Activated T-helper 1 cell treated with anti-CD3 and anti-CD28 coated beads, Interleukin-12 subunit alpha, Interleukin-12 subunit beta, Interleukin-2, Interleukin-4 antibody, amounts not matched to agents 30 ng/mL and 10 ng/mL and 1 ng/mL, durations not matched to agents 14 hours and 24 hours and 36 hours (primary cell): ENCODE measurements around the gene MINPP1. TPM values are rescaled to one million over a fixed set of nuclear protein-coding genes. Genes with fewer than 3 reads are reported as not detected.
"Not testable (repeated sequence)": the region's sequence is repeated elsewhere in the genome, so short reads cannot be mapped to it uniquely, and the experiment has no call there.

Experiments
- DNase-seq: peaks from one replicate; pipeline ENCODE4 v3.0.0; 2021; ENCODE audit warnings: low spot score
- H3K27ac Mint-ChIP-seq: one replicate; pipeline ENCODE4 v1.8.0; 2021; ENCODE audit warnings: mild to moderate bottlenecking, mixed read lengths
- H3K27me3 Mint-ChIP-seq: one replicate; pipeline ENCODE4 v1.8.0; 2022; ENCODE audit warnings: mild to moderate bottlenecking, moderate library complexity, mixed read lengths; ENCODE audit not compliant: insufficient read depth
- H3K36me3 Mint-ChIP-seq: one replicate; pipeline ENCODE4 v1.8.0; 2021; ENCODE audit warnings: low read depth, mixed read lengths
- H3K4me1 Mint-ChIP-seq: one replicate; pipeline ENCODE4 v1.8.0; 2021; ENCODE audit warnings: low read depth, mixed read lengths
- H3K4me3 Mint-ChIP-seq: one replicate; pipeline ENCODE4 v1.8.0; 2021; ENCODE audit warnings: mild to moderate bottlenecking, moderate library complexity, mixed read lengths
- H3K9me3 Mint-ChIP-seq: one replicate; pipeline ENCODE4 v1.8.0; 2021; ENCODE audit warnings: mixed read lengths
- intact Hi-C: fragments of 100-400 bp; cut with micrococcal nuclease; formaldehyde crosslinking; loops from one replicate; pipeline ENCODE4 v1.15.1; 2024
- total RNA-seq: library from RNA; stranded (reverse); gene quantifications from 2 replicates; pipeline ENCODE4 v1.2.3, GENCODE V29; 2022

The MINPP1 gene
- total RNA-seq, 1 donor from 2014 or later, result 12.3 TPM

DNA sequence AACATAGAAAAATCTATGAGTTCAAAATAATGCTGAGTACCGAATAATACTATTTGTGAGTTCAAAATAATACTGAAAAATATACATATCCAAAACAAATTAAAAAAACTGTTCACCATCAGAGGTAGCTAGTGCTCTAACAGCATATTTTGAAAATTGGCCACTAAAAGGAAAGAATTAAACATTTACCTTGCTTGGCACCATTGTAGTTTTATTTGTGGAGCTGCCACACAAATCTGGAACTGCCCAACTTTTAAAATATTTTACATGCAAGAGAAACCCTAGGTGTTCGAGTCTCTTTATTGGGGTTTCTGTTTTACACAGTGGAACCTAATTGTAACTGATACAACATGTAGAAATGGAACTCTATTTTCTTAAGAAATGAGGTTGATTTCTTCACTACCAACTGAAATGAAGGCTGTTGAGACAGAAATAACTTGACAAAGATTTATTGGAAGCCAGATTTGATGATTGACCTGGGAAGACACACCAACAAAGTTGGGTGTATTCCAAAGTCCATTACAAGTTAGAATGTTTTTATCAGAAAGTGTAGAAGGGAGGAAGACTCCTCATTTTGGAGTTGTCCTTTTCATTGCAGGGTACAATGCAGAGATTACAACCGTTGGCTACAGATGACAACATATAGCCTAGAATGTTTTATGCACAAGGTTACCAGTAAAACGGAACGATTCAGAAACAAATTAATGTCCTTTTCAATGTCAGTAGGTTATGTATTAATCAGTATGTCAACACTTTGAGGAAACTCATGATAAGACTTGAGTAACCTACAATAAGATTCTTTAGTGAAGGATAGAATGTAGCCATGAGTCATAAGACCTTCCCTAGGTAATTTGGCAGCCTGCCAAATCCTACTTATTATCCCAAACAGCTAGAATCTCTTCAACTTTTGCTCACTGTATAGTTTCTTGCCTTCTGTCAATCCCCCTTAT is 81.1 kb downstream of the MINPP1 start:
- Mint-ChIP-seq H3K9me3 (no peaks in the 10 kb centered on the region), H3K36me3 (no peaks in the 10 kb centered on the region), H3K27me3 (peaks cover 7% of the 10 kb centered on the region), H3K27ac (no peak overlapping the region), H3K4me3 (no peak overlapping the region), H3K4me1 (no peaks in the 10 kb centered on the region)
- intact Hi-C loops, result no loop called here
- no peak for DNase-seq

DNA sequence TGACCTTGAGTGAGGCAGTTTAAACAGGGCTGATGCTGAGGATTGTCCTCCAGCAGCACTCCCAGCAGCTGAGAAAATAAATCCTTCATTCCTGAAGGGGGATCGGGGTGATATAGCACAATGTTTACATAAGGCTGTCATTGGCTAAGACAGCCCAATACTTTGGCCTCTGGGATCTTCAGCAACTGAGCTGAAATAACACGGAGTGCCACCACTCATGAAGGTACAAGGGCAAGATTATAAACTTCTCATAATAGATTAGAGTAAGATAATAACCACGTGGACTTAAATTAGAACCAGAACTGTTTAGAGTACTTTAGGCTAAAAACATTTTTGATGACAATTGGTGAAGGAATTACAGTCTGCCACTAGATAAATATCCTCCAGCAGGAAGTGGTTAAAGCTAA is 85.0 kb downstream of the MINPP1 start:
- Mint-ChIP-seq H3K27ac (no peak overlapping the region), H3K36me3 (no peaks in the 10 kb centered on the region), H3K27me3 (peaks cover 6% of the 10 kb centered on the region), H3K4me3 (no peak overlapping the region), H3K4me1 (no peaks in the 10 kb centered on the region), H3K9me3 (no peaks in the 10 kb centered on the region)
- intact Hi-C loops, result no loop called here
- DNase-seq, result no peak

DNA sequence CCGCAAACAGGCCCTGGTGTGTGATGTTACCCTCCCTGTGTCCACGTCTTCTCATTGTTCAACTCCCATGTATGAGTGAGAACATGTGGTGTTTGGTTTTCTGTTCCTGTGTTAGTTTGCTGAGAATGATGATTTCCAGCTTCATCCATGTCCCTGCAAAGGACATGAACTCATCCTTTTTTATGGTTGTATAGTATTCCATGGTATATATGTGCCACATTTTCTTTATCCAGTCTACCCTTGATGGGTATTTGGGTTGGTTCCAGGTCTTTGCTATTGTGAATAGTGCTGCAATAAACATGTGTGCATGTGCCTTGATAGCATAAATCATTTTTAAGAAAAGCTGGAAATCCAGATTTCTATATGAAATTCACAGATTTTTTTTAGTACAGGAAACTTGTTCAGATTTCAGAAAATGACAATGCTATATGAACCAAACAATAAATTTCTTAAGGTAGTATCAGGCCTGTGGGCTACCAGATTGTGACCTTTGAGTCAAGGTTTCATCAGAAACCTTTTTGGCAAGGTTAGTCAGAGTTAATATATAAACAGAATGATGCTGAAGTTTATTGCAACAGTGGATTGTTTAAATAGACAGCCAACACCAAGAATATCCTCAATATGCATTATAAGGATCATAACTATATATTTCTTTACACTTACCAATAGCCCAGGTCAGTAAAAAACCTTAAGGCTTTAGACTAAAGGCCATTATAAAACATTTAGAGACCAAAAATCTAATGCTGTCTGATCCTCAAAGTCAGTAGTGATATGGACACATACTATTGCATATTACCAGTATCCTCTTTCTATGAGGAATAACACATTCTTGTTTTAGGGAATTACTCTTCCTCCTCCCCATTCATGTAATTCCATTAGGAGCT is 86.3 kb downstream of the MINPP1 start:
- Mint-ChIP-seq H3K27ac (no peak overlapping the region), H3K4me1 (no peaks in the 10 kb centered on the region), H3K4me3 (no peak overlapping the region), H3K9me3 (no peaks in the 10 kb centered on the region), H3K27me3 (peaks cover 6% of the 10 kb centered on the region), H3K36me3 (no peaks in the 10 kb centered on the region)
- intact Hi-C loops, result no loop called here
- no peak for DNase-seq

GRCh38 chr10:87591589-87591886 is 86.8 kb downstream of the MINPP1 start:
- peaks cover 6% of the 10 kb centered on the region for H3K27me3 Mint-ChIP-seq
- DNase-seq, result no peak
- H3K27ac Mint-ChIP-seq, result no peak overlapping the region

GRCh38 chr10:87592920-87593319 is 88.2 kb downstream of the MINPP1 start:
- DNase-seq, H3K27ac Mint-ChIP-seq, H3K9me3 Mint-ChIP-seq, intact Hi-C loops, H3K36me3 Mint-ChIP-seq, H3K4me1 Mint-ChIP-seq, H3K27me3 Mint-ChIP-seq, H3K4me3 Mint-ChIP-seq: not testable (repeated sequence)

More at GRCh38 chr10:87591589-87591886, 86.8 kb downstream of the MINPP1 start:
- Mint-ChIP-seq H3K9me3 (no peaks in the 10 kb centered on the region), H3K36me3 (no peaks in the 10 kb centered on the region), H3K4me1 (no peaks in the 10 kb centered on the region), H3K4me3 (no peak overlapping the region)
- intact Hi-C loops, result no loop called here

GRCh38 chr10:87593702-87594101 is 89.0 kb downstream of the MINPP1 start:
- intact Hi-C loops, result no loop called here
- Mint-ChIP-seq H3K27ac (no peak overlapping the region), H3K36me3 (no peaks in the 10 kb centered on the region), H3K27me3 (peaks cover 6% of the 10 kb centered on the region), H3K4me1 (no peaks in the 10 kb centered on the region), H3K4me3 (no peak overlapping the region), H3K9me3 (no peaks in the 10 kb centered on the region)
- no peak for DNase-seq

DNA sequence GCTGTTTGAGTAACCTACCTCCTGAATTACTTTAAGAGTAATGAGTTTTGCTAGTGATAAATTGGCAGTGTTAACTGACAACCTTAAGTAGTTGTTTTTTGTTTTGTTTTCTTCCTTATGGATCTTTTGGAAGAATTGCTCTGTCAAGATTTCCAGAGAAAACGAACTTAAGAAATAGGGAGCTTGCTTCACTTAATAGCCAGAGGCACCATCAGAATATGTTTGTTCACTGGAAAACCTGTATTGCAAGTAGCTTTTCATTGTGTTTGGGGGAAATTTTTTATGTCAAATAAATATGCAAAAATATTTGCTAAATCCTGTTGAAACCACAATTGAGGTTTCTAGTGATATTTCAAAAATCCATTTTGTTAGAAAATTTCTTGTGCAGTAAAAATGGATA is 89.5 kb downstream of the MINPP1 start:
- no peak overlapping the region for H3K4me3 Mint-ChIP-seq
- intact Hi-C loops, result no loop called here
- no peak for DNase-seq
- H3K27ac Mint-ChIP-seq, result no peak overlapping the region
- H3K36me3 Mint-ChIP-seq, result no peaks in the 10 kb centered on the region
- no peaks in the 10 kb centered on the region for H3K9me3 Mint-ChIP-seq
- H3K4me1 Mint-ChIP-seq, result no peaks in the 10 kb centered on the region
- H3K27me3 Mint-ChIP-seq, result peaks cover 6% of the 10 kb centered on the region

GRCh38 chr10:87594864-87595263 is 90.2 kb downstream of the MINPP1 start:
- Mint-ChIP-seq H3K4me3 (no peak overlapping the region), H3K27me3 (peaks cover 6% of the 10 kb centered on the region), H3K9me3 (no peaks in the 10 kb centered on the region), H3K4me1 (no peaks in the 10 kb centered on the region), H3K36me3 (no peaks in the 10 kb centered on the region), H3K27ac (no peak overlapping the region)
- no peak for DNase-seq
- intact Hi-C loops, result no loop called here

DNA sequence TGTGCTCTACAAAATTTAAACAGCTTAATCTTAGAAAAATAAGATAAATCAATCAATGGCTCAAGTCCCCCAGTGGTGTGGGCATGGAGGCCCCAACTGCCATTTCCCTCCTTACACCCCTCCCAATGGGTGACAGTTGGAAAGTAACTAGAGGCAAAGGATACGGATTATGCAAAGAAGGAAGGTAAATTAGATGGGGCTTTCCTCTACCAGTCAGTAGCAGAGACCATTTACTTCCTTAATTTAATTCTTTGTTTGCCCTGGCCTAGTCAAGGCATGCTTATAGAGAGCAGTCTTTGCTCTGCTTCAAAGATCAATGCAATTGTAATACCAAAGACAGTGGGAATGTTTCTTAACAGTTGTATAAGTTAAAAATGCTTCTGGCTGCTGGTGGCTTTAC is 91.7 kb downstream of the MINPP1 start:
- no peak overlapping the region for H3K27ac Mint-ChIP-seq
- peaks cover 6% of the 10 kb centered on the region for H3K27me3 Mint-ChIP-seq
- H3K9me3 Mint-ChIP-seq, result no peaks in the 10 kb centered on the region
- no peak for DNase-seq
- H3K4me1 Mint-ChIP-seq, result peaks cover 1% of the 10 kb centered on the region
- H3K4me3 Mint-ChIP-seq, result no peak overlapping the region
- no peaks in the 10 kb centered on the region for H3K36me3 Mint-ChIP-seq
- intact Hi-C loops, result no loop called here

DNA sequence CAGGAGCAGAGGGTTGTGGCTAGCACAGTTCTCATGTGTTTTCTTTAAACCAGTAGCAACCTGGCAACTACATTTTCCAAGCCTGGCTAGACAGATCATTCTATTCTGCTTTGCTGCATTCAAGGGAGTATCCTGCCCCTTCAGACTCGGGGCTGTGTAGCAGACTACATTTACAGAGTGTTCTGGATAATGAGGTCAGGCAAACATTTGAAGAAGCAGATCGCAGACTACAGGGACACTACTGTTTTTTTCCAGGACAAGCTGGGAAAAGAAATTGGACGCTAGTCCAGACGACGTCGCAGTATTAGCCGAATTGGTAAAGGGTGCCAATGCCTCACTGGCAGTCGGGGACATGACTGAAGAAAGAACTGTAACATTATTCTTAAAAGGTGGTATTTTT is 94.0 kb downstream of the MINPP1 start:
- no peaks in the 10 kb centered on the region for H3K36me3 Mint-ChIP-seq

DNA sequence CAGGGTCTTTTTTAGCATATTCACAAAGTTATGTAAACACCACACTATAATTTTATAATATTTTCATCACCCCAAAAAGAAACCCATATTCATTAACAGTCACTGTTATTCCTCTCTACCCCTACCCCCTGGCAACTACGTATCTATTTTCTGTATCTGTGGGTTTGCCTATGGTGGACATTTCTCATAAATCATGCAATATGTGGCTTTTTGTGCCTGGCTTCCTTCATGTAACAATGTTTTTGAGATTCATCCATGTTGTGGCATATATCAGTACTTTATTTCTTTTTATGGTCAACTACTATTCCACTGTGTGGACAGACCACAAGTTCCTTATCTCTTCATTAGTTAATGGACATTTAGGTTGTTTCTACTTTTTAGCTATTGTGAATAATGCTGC is 95.9 kb downstream of the MINPP1 start:
- Mint-ChIP-seq H3K27me3 (no peaks in the 10 kb centered on the region), H3K4me1 (peaks cover 8% of the 10 kb centered on the region), H3K9me3 (no peaks in the 10 kb centered on the region), H3K27ac (no peak overlapping the region), H3K4me3 (no peak overlapping the region), H3K36me3 (no peaks in the 10 kb centered on the region)
- DNase-seq, result no peak
- intact Hi-C loops, result no loop called here

More for the DNA sequence above, 94.0 kb downstream of the MINPP1 start:
- Mint-ChIP-seq H3K27me3 (peaks cover 6% of the 10 kb centered on the region), H3K4me1 (peaks cover 8% of the 10 kb centered on the region), H3K27ac (no peak overlapping the region), H3K9me3 (no peaks in the 10 kb centered on the region), H3K4me3 (no peak overlapping the region)
- intact Hi-C loops, result no loop called here
- no peak for DNase-seq
